ENCODE results near the gene FXYD7. TPM values are rescaled to one million over a fixed set of nuclear protein-coding genes. Genes with fewer than 3 reads are reported as not detected.

FXYD7 gene
- total RNA-seq, 2 donors from 2014 or later = 1.1 TPM; not detected in 1

DNA sequence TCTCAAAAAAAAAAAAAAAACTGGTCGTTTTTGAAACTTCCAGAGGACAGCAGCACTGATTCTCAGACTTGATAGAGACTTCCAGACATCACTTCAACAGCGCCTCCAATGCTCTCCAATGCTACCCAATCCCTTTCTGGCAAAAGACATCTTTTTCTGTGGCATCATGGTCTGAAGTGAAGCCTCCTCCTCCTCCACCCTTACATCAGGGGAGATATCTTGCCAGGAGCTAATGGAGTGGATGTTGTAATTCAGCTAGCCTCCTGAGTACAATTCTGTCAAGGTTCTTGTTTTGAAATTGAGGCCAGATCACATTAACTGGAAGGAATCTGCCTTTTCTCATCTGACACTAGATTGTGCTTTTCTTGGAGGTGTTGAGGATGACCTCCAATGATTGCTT is 35.6 kb downstream of the FXYD7 start:
- WGBS, 2 experiments (ENCODE audit: insufficient coverage in 1 of 2, insufficient read length in 1 of 2) = 72 to 94% methylated on average over 2 of the region's 2 CpGs
- Mint-ChIP-seq H3K27me3 (ENCODE audit: insufficient read depth) (peaks cover 6% of the 10 kb centered on the region), H3K4me3 (no peak overlapping the region), H3K27ac (no peak overlapping the region), H3K36me3 (ENCODE audit: low read depth) (no peaks in the 10 kb centered on the region), H3K4me1 (no peaks in the 10 kb centered on the region), H3K9me3 (peaks cover 8% of the 10 kb centered on the region)
- Histone ChIP-seq H3K27ac (ENCODE audit: low read depth, low read length) (no peak overlapping the region), H3K4me3 (ENCODE audit: low read length) (no peak overlapping the region), H3K9me3 (ENCODE audit: control insufficient read depth, low read length) (no peaks in the 10 kb centered on the region), H3K27me3 (ENCODE audit: control insufficient read depth, insufficient read depth, low read length, poor library complexity, severe bottlenecking) (no peaks in the 10 kb centered on the region), H3K9ac (ENCODE audit: extremely low read depth, low read length, poor library complexity, severe bottlenecking) (no peak overlapping the region), H3K36me3 (ENCODE audit: control insufficient read depth, insufficient read depth, low read length) (no peaks in the 10 kb centered on the region), H3K4me1 (ENCODE audit: control insufficient read depth, insufficient read depth, low read length) (no peaks in the 10 kb centered on the region)
- peak; percentile 7 for DNase-seq
- TF ChIP-seq, protein P1, sequence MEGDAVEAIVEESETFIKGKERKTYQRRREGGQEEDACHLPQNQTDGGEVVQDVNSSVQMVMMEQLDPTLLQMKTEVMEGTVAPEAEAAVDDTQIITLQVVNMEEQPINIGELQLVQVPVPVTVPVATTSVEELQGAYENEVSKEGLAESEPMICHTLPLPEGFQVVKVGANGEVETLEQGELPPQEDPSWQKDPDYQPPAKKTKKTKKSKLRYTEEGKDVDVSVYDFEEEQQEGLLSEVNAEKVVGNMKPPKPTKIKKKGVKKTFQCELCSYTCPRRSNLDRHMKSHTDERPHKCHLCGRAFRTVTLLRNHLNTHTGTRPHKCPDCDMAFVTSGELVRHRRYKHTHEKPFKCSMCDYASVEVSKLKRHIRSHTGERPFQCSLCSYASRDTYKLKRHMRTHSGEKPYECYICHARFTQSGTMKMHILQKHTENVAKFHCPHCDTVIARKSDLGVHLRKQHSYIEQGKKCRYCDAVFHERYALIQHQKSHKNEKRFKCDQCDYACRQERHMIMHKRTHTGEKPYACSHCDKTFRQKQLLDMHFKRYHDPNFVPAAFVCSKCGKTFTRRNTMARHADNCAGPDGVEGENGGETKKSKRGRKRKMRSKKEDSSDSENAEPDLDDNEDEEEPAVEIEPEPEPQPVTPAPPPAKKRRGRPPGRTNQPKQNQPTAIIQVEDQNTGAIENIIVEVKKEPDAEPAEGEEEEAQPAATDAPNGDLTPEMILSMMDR (conservative IDR thresholded peaks at IDR 0.05) = no peak

DNA sequence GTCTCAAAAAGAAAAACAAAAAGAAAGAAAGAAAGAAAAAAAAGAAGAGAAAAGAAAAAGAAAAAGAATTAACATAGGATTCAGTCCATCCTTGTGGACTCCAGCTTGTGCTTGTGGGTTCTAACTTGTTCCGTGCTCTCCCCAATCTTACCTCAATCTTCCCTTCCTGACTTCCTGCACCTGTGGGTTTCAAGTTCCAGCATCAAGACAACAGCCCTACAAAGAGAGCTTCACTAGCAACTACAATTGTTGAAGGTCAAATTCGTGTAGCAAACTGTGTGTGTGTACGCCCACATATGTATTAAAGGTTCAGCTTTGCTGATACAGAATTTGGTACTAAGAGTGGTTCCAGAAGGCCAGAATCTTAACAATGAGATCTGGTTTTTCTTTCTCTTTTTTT is 36.8 kb downstream of the FXYD7 start:
- Mint-ChIP-seq H3K36me3 (ENCODE audit: low read depth) (no peaks in the 10 kb centered on the region), H3K27me3 (ENCODE audit: insufficient read depth) (peaks cover 8% of the 10 kb centered on the region), H3K4me1 (no peaks in the 10 kb centered on the region), H3K4me3 (no peak overlapping the region), H3K9me3 (peaks cover 8% of the 10 kb centered on the region), H3K27ac (no peak overlapping the region)
- 89 to 92% methylated on average over 2 to 3 of the region's 3 CpGs for WGBS, 2 experiments (ENCODE audit: insufficient coverage in 1 of 2, insufficient read length in 1 of 2)
- TF ChIP-seq, protein P1 (conservative IDR thresholded peaks at IDR 0.05) = no peak
- Histone ChIP-seq H3K36me3 (ENCODE audit: control insufficient read depth, insufficient read depth, low read length) (no peaks in the 10 kb centered on the region), H3K9ac (ENCODE audit: extremely low read depth, low read length, poor library complexity, severe bottlenecking) (no peak overlapping the region), H3K4me3 (ENCODE audit: low read length) (no peak overlapping the region), H3K9me3 (ENCODE audit: control insufficient read depth, low read length) (no peaks in the 10 kb centered on the region), H3K4me1 (ENCODE audit: control insufficient read depth, insufficient read depth, low read length) (no peaks in the 10 kb centered on the region), H3K27ac (ENCODE audit: low read depth, low read length) (no peak overlapping the region), H3K27me3 (ENCODE audit: control insufficient read depth, insufficient read depth, low read length, poor library complexity, severe bottlenecking) (no peaks in the 10 kb centered on the region)
- no peak for DNase-seq

DNA sequence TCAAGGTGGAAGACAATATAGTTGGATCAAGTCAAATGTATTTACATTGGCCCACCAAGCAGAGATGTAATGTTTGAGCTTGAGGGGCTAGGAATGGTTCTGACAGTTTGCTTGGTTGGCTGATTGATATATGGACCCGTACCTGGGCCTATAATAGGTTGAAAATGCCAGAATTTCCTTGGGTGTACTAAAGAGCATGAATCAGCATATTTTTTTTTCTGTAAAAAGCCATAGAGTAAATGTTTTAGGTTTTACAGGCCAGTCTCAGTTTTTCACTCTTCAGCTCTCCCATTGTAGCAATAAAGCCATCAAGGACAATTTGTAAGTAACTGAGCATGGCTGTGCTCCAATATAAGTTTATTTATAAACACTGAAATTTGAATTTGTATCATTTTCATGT is 38.3 kb downstream of the FXYD7 start:
- WGBS, 2 experiments (ENCODE audit: insufficient coverage in 1 of 2, insufficient read length in 1 of 2) = 83 to 86% methylated on average over 1 of the region's 1 CpG
- Histone ChIP-seq H3K4me3 (ENCODE audit: low read length) (no peak overlapping the region), H3K27me3 (ENCODE audit: control insufficient read depth, insufficient read depth, low read length, poor library complexity, severe bottlenecking) (no peaks in the 10 kb centered on the region), H3K9ac (ENCODE audit: extremely low read depth, low read length, poor library complexity, severe bottlenecking) (no peak overlapping the region), H3K4me1 (ENCODE audit: control insufficient read depth, insufficient read depth, low read length) (no peaks in the 10 kb centered on the region), H3K27ac (ENCODE audit: low read depth, low read length) (no peak overlapping the region), H3K36me3 (ENCODE audit: control insufficient read depth, insufficient read depth, low read length) (no peaks in the 10 kb centered on the region), H3K9me3 (ENCODE audit: control insufficient read depth, low read length) (no peaks in the 10 kb centered on the region)
- DNase-seq = no peak
- Mint-ChIP-seq H3K9me3 (peaks cover 8% of the 10 kb centered on the region), H3K4me3 (no peak overlapping the region), H3K27ac (no peak overlapping the region), H3K27me3 (ENCODE audit: insufficient read depth) (peaks cover 8% of the 10 kb centered on the region), H3K36me3 (ENCODE audit: low read depth) (no peaks in the 10 kb centered on the region), H3K4me1 (no peaks in the 10 kb centered on the region)
- TF ChIP-seq, protein P1 (conservative IDR thresholded peaks at IDR 0.05) = no peak

Data from endodermal cell (in vitro differentiated cells).